IMR-90 (cell line): Measurements from ENCODE around the gene ZNF445.

Source experiments
- CEBPB ChIP-seq: IDR thresholded peaks from 2 replicates; pipeline ENCODE4 v1.6.1; 2012; ENCODE audit warnings: low read depth, low read length, improper control_type of control experiment
- POLR2A ChIP-seq: IDR thresholded peaks from 2 replicates; pipeline ENCODE4 v1.6.1; 2012; ENCODE audit warnings: mild to moderate bottlenecking, low read depth, low read length
- RCOR1 ChIP-seq: IDR thresholded peaks from 2 replicates; pipeline ENCODE4 v1.6.1; 2012; ENCODE audit warnings: mild to moderate bottlenecking, low read length, improper control_type of control experiment; ENCODE audit not compliant: insufficient replicate concordance
- TF ChIP-seq, protein P1 (sequence below): conservative IDR thresholded peaks from 2 replicates; pipeline ENCODE4 v1.5.1; 2012; ENCODE audit warnings: mild to moderate bottlenecking, low read depth, low read length, improper control_type of control experiment

DNA sequence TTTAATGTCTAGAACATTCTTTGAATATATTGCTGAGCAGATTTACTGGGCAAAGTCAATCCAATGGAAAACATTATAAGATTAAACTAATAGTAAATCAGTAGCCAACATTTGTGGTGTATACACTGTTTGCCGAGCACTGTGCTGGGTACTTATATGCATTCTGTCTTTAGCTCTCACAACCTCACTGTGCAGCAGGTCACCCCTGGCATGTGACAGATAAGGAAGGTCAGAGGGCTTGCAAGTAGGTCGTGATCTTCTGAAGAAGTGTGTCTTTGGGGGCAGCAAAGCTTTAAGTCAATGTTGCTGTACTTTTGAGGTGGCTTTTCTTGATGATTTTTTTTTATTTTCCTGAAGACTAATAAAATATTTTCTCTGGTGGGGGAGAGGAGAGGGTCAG, 76.7 kb downstream of the ZNF445 start:
- TF ChIP-seq CEBPB (no peak), RCOR1 (no peak), POLR2A (no peak)
- TF ChIP-seq, protein P1, sequence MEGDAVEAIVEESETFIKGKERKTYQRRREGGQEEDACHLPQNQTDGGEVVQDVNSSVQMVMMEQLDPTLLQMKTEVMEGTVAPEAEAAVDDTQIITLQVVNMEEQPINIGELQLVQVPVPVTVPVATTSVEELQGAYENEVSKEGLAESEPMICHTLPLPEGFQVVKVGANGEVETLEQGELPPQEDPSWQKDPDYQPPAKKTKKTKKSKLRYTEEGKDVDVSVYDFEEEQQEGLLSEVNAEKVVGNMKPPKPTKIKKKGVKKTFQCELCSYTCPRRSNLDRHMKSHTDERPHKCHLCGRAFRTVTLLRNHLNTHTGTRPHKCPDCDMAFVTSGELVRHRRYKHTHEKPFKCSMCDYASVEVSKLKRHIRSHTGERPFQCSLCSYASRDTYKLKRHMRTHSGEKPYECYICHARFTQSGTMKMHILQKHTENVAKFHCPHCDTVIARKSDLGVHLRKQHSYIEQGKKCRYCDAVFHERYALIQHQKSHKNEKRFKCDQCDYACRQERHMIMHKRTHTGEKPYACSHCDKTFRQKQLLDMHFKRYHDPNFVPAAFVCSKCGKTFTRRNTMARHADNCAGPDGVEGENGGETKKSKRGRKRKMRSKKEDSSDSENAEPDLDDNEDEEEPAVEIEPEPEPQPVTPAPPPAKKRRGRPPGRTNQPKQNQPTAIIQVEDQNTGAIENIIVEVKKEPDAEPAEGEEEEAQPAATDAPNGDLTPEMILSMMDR: no peak
